GM12891 (cell line): Measurements from ENCODE around the gene TENM4.

Source experiments
- PAX5 ChIP-seq: IDR thresholded peaks from 2 replicates; pipeline ENCODE4 v1.6.1; 2011; ENCODE audit warnings: low read length, moderate library complexity, mild to moderate bottlenecking; ENCODE audit not compliant: insufficient read depth, severe bottlenecking
- POLR2A ChIP-seq: IDR thresholded peaks from 2 replicates; pipeline ENCODE4 v1.6.1; 2011; ENCODE audit warnings: low read depth, low read length, control low read depth
- POLR2AphosphoS5 ChIP-seq: IDR thresholded peaks from 2 replicates; pipeline ENCODE4 v1.6.1; 2011; ENCODE audit warnings: low read depth, low read length, control low read depth
- POU2F2 ChIP-seq: IDR thresholded peaks from 2 replicates; pipeline ENCODE4 v1.6.1; 2011; ENCODE audit warnings: low read depth, mild to moderate bottlenecking, control low read depth, low read length, moderate library complexity
- SPI1 ChIP-seq: IDR thresholded peaks from 2 replicates; pipeline ENCODE4 v1.6.1; 2011; ENCODE audit warnings: low read depth, low read length, control low read depth
- TAF1 ChIP-seq: IDR thresholded peaks from 2 replicates; pipeline ENCODE4 v1.6.1; 2011; ENCODE audit warnings: low read depth, low read length, control low read depth

DNA sequence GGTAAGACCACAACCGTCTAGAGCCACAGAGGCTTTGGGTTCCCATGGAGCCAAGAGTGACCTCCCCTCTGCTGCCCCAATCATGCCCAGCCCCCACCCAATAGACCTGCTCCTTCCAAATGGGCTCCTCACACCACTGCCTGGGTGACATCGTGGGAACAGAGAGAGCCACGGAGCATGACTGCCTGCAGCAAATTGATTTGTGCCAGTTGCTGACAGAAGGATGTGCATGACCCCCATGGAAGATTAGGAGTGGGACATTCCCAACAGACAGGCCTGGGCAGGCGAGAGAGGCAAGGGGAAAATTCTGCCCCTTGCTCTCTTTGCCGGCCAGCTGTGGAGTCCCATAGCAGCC, 88.5 kb downstream of the TENM4 start:
- TF ChIP-seq POLR2A: no peak
- TF ChIP-seq TAF1: no peak
- no peak for TF ChIP-seq POLR2AphosphoS5
- no peak for TF ChIP-seq POU2F2
- TF ChIP-seq SPI1: no peak
- no peak for TF ChIP-seq PAX5
